NCI-H524 (cell line): ENCODE results near the gene KDM5B.
A peak's percentile ranks its signal among the peaks of the same experiment; 100 is the strongest.

Experiments used
- DNase-seq, 2 experiments: peaks; one replicate each; lab custom pipeline; 2025; lab: John Stamatoyannopoulos, UW

Gene KDM5B

GRCh38 chr1:202711949-202712635, 96.1 kb downstream of the KDM5B start:
- no peak for DNase-seq

GRCh38 chr1:202710070-202711045, 97.9 kb downstream of the KDM5B start, which contains the start of gene SYT2:
Gene SYT2 (minus strand): TSS chr1:202710454. CDS start chr1:202605772, 104,682 bp downstream.
- peak; percentile 27 to 62 for DNase-seq

DNA sequence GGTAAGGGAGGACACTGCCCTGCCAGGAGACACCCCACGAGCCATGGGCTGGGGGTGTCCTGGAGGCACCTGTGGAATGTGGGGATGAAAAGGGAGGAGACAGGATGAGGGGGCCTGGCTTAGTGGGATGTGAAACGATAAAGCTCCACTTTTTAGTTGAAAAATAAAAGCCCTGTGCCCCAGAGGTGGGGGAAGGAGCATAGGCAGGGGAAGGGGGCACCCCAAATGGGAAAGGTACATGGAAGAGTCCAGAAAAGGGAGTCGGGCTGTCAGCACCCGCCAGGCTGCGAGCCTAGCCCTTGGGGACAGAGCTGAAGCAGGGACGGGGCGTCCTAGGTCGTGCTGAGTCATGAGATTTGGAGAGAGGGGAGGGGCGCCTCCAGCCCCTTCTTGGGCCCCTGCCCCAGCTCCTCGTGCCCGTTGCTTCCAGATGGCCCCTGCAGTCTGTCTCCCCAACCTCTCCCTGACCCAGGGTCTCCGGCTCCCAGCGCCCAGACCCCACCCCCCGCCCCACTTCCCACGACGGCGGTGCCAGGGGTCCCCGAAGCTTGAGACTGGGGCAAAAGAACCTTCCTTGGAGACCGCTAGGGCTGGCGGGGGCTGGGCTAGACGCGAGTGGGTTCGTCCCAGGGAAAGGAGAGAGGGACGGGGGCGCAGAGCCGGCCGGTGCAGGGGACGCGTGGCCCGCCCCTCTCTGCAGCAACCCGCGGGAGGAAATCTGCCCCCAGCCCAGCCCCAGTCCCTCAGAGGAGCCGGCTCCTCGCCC, 98.8 kb downstream of the KDM5B start:
- no peak for DNase-seq

- DNase-seq: no peak
These were observed 99.6 kb downstream of the KDM5B start for GRCh38 chr1:202708456-202709275.

GRCh38 chr1:202706851-202707250, 101.4 kb downstream of the KDM5B start:
- no peak for DNase-seq

GRCh38 chr1:202704601-202705000, 103.6 kb downstream of the KDM5B start:
- no peak for DNase-seq

- no peak for DNase-seq
These were observed 105.0 kb downstream of the KDM5B start for GRCh38 chr1:202703191-202703590.

- DNase-seq: no peak
These were observed 106.1 kb downstream of the KDM5B start for GRCh38 chr1:202702088-202702487.

GRCh38 chr1:202701200-202701599, 107.0 kb downstream of the KDM5B start:
- no peak for DNase-seq

GRCh38 chr1:202700061-202700460, 108.2 kb downstream of the KDM5B start:
- no peak for DNase-seq

DNA sequence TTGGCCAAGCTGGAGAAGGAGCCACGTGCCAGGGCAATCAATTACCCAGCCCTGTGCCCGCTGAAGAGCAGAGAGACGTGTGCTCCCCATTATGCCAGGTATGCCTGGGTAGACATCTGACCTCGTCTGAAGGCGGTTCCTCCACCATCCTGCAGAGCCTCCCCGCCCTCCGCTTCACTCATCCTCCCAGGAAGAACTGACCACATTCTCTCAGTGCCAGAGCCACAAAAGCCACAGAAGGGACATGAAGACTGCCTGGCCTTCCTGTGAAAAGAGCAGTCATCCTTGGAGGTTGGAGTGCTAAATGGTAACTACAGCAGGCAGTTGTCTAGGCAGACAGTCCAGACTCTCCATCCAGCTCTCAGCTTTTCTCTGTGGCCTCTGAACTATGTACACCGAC, 109.9 kb downstream of the KDM5B start:
- no peak for DNase-seq

GRCh38 chr1:202697038-202697437, 111.2 kb downstream of the KDM5B start:
- DNase-seq: peak; percentile 26 to 64

DNA sequence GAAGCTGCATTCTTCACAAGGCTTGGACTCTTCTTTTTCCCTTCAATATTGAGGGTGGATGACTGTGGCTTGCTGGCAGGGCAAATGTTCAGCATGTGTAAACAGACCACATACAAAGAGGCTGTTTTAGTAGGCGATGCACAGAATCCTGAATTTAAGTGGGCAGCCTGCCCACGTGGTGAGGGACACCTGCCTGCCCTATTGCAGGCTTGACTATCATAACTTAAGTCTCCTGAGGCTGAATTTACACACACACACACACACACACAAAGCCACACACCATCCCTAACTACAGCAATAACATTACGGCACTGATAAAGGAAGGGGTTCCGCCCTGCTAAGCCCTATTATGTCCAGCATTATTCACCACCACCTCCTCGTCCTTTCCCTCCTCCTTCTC, 113.9 kb downstream of the KDM5B start:
- DNase-seq: no peak

DNA sequence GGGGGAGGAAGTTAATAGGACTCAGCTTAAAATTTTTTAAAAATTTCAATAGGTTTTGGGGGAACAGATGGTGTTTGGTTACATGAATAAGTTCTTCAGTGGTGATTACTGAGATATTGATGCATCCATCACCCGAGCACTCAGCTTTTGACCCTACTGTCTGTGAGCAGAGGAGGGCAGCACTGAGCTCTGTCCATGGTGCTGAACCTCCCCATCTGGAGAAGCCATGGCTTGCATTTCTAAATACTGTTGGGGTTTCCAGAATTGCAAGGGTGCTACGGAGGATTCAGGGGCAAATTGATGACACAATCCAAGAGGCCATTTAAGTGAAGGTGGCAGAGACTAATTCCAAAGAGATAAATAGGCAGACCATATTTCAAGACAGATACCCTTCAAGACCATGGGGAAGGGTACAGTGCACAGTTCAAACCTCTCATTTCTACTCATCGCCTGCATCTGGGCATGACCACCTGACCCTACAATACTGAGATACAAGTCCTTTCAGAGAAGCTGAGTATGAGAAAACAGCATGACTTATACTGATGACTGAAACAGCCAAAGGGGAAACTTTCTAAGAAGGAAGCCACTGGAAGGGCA, 115.2 kb downstream of the KDM5B start:
- peak; percentile 15 to 76 for DNase-seq

GRCh38 chr1:202691816-202692215, 116.4 kb downstream of the KDM5B start:
- DNase-seq: peak; percentile 93 to 97

- no peak for DNase-seq
These were observed 118.5 kb downstream of the KDM5B start for GRCh38 chr1:202689493-202690342.

- DNase-seq: no peak
These were observed 119.1 kb downstream of the KDM5B start for GRCh38 chr1:202689082-202689481.

GRCh38 chr1:202688401-202688800, 119.8 kb downstream of the KDM5B start:
- no peak for DNase-seq

DNA sequence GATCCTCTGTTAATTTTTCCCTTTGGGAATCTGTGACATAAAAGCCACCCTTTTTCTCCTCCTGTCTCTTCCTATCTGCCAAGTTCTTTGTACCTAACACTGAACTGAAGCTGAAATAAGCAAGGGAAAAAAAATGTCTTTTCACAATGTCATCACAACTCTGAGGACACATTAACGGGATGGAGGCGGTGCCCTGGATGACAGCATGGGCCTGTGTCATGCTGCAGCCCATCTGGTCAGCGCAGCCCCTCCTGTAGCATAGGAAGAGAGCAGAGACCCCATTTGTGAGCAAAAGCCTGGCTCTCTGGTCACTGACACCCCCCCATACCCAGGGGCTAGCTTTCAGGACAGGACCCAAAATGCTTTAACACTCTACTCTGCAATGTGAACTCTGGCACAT, 120.4 kb downstream of the KDM5B start:
- DNase-seq: no peak

DNA sequence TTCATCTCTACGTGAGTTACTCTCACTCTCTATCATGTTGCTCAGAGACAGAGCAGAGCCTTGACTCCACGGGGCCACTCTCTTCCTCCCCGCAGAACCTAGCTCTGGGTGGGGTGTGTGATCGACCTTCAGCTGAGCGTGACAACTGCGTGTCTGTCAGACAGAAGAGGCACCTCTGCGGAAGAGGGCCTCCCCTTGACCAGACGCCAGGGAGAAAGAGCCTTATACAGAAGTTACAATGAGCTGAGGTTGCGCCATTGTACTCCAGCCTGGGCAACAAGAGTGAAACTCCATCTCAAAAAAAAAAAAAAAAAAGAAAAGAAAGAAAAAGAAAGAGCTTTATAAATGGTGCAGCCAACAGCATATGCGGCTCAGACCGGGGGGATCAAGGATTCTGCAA, 120.9 kb downstream of the KDM5B start:
- no peak for DNase-seq
